A549 (cell line): Measurements from ENCODE around the gene SH3BP2. TPM values are rescaled to one million over a fixed set of nuclear protein-coding genes. Genes with fewer than 3 reads are reported as not detected.

Source experiments
- ATAC-seq, 2 experiments: fragments of 200-7000 bp in 1 of 2; fragments of >200 bp in 1 of 2; cut with Nextera tagmentation in 1 of 2; cut with Tn5 transposase in 1 of 2; 3 replicates each; pipeline versions ENCODE4 v1.8.0 to v1.9.1; 2018 to 2020; ENCODE audit warnings: mild to moderate bottlenecking in 1 of 2, moderate library complexity in 1 of 2
- CTCF ChIA-PET: fragments of 300-600 bp; sonication (Branson Sonifier 250); formaldehyde crosslinking; extraction: SDS; loops from one replicate; lab custom pipeline; 2021; ENCODE audit warnings: antibody characterized with exemption, inconsistent platforms; lab: Yijun Ruan, JAX
- POLR2A ChIA-PET: fragments of 350-600 bp; formaldehyde crosslinking; extraction: SDS; loops from one replicate; lab custom pipeline; 2021; ENCODE audit warnings: antibody characterized with exemption, inconsistent platforms; lab: Yijun Ruan, JAX
- DNase-seq, 2 experiments: peaks; one replicate each; pipeline versions ENCODE4 v3.0.0 to v3.0.0-alpha.2; 2011 to 2016; ENCODE audit warnings: low read depth in 1 of 2, low spot score in 1 of 2
- FAIRE-seq: peaks from 2 replicates; lab custom pipeline; 2011; peaks lifted over from hg19 to GRCh38; lab: Jason Lieb, UNC
- H3K27ac ChIP-seq, 2 experiments: fragments of >200 bp; sonication (Bioruptor Twin); formaldehyde crosslinking; 3 replicates each; pipeline ENCODE4 v1.5.1; 2016 to 2017
- H3K4me1 ChIP-seq: fragments of >200 bp; sonication (Bioruptor Twin); formaldehyde crosslinking; 3 replicates; pipeline ENCODE4 v1.6.1; 2016
- H3K4me2 ChIP-seq: fragments of >200 bp; sonication (Bioruptor Twin); formaldehyde crosslinking; 3 replicates; pipeline ENCODE4 v1.6.1; 2016
- H3K4me3 ChIP-seq: fragments of >200 bp; sonication (Bioruptor Twin); formaldehyde crosslinking; 3 replicates; pipeline ENCODE4 v1.5.1; 2016
- H3K9me3 ChIP-seq: fragments of >200 bp; sonication (Bioruptor Twin); formaldehyde crosslinking; 3 replicates; pipeline ENCODE4 v1.6.1; 2016
- CHD4 ChIP-seq: fragments of 200-600 bp; sonication (generic); IDR thresholded peaks from 2 replicates; pipeline ENCODE4 v1.6.1; 2016; ENCODE audit warnings: antibody characterized with exemption, mild to moderate bottlenecking, borderline replicate concordance
- EP300 ChIP-seq, 2 experiments: fragments of >200 bp; sonication (Bioruptor Twin); formaldehyde crosslinking; IDR thresholded peaks; 2 replicates in 1 of 2; 3 replicates in 1 of 2; pipeline ENCODE4 v1.6.1; 2016 to 2017
- ESRRA ChIP-seq: fragments of 150-350 bp; IDR thresholded peaks from 2 replicates; pipeline ENCODE4 v1.6.1; 2014; ENCODE audit warnings: mild to moderate bottlenecking, low read length, borderline replicate concordance
- GATA3 ChIP-seq: IDR thresholded peaks from 2 replicates; pipeline ENCODE4 v1.6.1; 2012; ENCODE audit warnings: borderline replicate concordance
- HOXB13 ChIP-seq: fragments of 250-450 bp; sonication (Bioruptor Pico); IDR thresholded peaks from 2 replicates; pipeline ENCODE4 v1.5.0; 2020; ENCODE audit warnings: low read depth, mild to moderate bottlenecking, moderate library complexity
- NFE2L2 ChIP-seq: fragments of 150-350 bp; conservative IDR thresholded peaks from 2 replicates; pipeline ENCODE4 v1.6.1; 2014; ENCODE audit warnings: low read length
- NR3C1 ChIP-seq: fragments of >200 bp; sonication (Bioruptor Twin); formaldehyde crosslinking; IDR thresholded peaks from 3 replicates; pipeline ENCODE4 v1.6.1; 2017
- POLR2A ChIP-seq: IDR thresholded peaks from 2 replicates; pipeline ENCODE4 v1.6.1; 2012; ENCODE audit warnings: mild to moderate bottlenecking, low read length
- RCOR1 ChIP-seq: fragments of 150-350 bp; IDR thresholded peaks from 2 replicates; pipeline ENCODE4 v1.6.1; 2014; ENCODE audit warnings: antibody characterized with exemption, low read length, low read depth
- TFCP2L1 ChIP-seq: fragments of 250-450 bp; sonication (Bioruptor Pico); IDR thresholded peaks from 2 replicates; pipeline ENCODE4 v1.5.0; 2021; ENCODE audit warnings: mild to moderate bottlenecking
- ZFP36 ChIP-seq: fragments of 450-650 bp; IDR thresholded peaks from 2 replicates; pipeline ENCODE4 v1.6.1; 2014; ENCODE audit warnings: borderline replicate concordance; ENCODE audit not compliant: partially characterized antibody
- WGBS: methylation state at CpG from one replicate; pipeline ENCODE4 v1.1.6; 2017; ENCODE audit errors: missing lambda C conversion rate; 5-methylcytosine and 5-hydroxymethylcytosine counted together
- polyA plus RNA-seq, 4 experiments: library from polyadenylated mRNA; depleted of rRNA in 3 of 4; stranded (reverse); fragments of >200 nt; fragmentation: RNase III in 1 of 4; extraction: RNeasy Plus Mini Kit Qiagen cat#74134 plus additional on column Dnase treatment in 1 of 4; gene quantifications; 2 replicates in 3 of 4; 3 replicates in 1 of 4; pipeline ENCODE4 v1.2.3, GENCODE V29; 2011 to 2017
- TF ChIP-seq, protein P1 (sequence below): IDR thresholded peaks from 2 replicates; pipeline ENCODE4 v1.6.1; 2012
- TF ChIP-seq, protein P2 (sequence below): fragments of >200 bp; sonication (Bioruptor Twin); formaldehyde crosslinking; IDR thresholded peaks from 2 replicates; pipeline ENCODE4 v1.6.1; 2016
- TF ChIP-seq, protein P3 (sequence below): fragments of 250-450 bp; sonication (Bioruptor Pico); IDR thresholded peaks from 2 replicates; pipeline ENCODE4 v1.5.0; 2021; ENCODE audit warnings: mild to moderate bottlenecking, moderate library complexity, borderline replicate concordance
- TF ChIP-seq, protein P4 (sequence below): fragments of >200 bp; sonication (Bioruptor Twin); formaldehyde crosslinking; IDR thresholded peaks from 3 replicates; pipeline ENCODE4 v1.6.1; 2016

The SH3BP2 gene
- polyA plus RNA-seq, 2 of the 4 experiments (the other 2 are of a cell fraction), result 4.4 to 6.0 TPM

DNA sequence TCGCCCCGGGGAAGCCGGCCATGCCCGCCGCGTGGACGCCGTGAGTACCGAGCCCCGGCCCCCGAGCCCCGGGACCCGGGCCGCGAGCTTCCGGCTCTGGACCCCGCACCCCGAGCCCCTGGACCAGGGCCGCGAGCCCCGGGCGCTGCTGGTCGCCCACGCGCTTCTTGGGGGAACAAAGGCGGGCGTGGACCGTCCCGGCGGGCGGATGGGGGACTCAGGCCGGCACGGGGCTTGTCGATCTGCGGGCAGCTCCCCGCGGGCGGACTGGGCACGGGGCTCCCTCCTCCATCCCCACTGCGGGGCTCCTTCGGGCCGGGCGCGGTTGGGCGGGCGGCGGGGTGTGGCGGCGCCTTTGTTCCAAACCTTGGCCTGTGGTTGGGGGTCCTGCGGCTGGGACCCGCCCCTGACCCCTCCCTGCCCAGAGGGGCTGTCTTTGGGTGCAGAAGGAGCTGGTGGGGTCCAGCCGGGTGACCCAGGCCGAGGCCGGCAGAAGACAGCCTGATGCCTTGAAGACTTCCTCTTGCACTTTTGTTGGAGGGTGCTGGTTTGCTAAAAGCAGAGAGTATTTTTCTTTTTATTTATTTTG, 25.6 kb downstream of the SH3BP2 start:
- Histone ChIP-seq H3K27ac (no peak overlapping the region), H3K4me1 (no peaks in the 10 kb centered on the region), H3K9me3 (no peaks in the 10 kb centered on the region), H3K4me3 (no peak overlapping the region), H3K4me2 (no peak overlapping the region)
- CTCF ChIA-PET, result interaction anchor here (1.1 kb wide), 1 partner anchor 13 kb away, joined by 3 read pairs; no protein-coding TSS in a partner anchor
- no peak for DNase-seq
- POLR2A ChIA-PET, result no interaction called here
- TF ChIP-seq, protein P1, sequence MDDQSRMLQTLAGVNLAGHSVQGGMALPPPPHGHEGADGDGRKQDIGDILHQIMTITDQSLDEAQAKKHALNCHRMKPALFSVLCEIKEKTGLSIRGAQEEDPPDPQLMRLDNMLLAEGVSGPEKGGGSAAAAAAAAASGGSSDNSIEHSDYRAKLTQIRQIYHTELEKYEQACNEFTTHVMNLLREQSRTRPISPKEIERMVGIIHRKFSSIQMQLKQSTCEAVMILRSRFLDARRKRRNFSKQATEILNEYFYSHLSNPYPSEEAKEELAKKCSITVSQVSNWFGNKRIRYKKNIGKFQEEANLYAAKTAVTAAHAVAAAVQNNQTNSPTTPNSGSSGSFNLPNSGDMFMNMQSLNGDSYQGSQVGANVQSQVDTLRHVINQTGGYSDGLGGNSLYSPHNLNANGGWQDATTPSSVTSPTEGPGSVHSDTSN, result no peak
- no peak for TF ChIP-seq GATA3
- no peak for TF ChIP-seq CHD4
- TF ChIP-seq, protein P2, sequence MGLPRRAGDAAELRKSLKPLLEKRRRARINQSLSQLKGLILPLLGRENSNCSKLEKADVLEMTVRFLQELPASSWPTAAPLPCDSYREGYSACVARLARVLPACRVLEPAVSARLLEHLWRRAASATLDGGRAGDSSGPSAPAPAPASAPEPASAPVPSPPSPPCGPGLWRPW, result no peak
- no peak for TF ChIP-seq ZFP36
- 90% methylated on average over 3 of the region's 54 CpGs for WGBS
- ATAC-seq, result no peak
- no peak for FAIRE-seq

DNA sequence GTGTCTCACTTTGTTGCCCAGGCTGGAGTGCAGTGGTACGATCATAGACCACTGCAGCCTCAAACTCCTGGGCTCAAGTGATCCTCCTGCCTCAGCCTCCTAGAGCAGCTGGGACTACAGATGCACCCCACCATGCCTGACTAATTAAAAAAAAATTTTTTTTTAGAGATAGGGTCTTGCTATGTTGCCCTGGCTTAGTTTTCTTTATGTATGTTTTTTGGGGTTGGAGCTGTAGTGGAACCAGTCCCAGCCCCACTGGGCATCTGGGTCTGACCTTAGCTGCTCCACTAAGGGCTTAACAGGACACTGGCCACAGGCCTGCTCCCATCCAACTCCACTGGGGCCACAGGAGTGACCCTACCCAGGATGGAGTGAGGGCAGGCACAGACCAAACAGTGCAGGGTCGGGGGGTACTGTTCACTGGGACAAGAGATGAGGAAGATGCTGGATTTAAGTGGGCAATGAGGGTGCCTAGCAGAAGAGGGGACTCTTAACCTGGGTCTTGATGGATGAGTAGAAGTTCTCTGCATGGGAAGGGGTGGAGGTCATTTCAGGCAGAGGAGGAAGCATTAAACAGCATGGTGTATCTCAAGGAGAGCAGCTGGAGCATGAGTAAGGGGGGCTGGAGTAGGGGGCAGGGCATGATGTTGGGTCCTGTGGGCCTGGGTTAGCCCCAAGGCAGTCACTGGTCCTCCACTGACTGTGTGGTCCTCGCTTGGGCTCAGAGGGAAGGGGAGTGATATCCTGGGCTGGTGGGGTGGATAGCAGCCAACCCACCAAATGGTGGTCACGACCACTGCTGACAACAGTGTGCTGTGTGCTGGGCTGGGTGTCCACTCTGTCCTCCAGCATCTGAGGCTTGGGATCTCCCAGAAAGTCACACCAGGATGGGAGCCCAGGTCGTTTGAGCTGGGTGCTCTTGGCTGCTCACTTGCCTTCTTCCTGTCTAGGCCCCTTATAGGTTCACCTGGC, 26.6 kb downstream of the SH3BP2 start:
- no peak overlapping the region for H3K4me2 ChIP-seq
- POLR2A ChIA-PET, result no interaction called here

DNA sequence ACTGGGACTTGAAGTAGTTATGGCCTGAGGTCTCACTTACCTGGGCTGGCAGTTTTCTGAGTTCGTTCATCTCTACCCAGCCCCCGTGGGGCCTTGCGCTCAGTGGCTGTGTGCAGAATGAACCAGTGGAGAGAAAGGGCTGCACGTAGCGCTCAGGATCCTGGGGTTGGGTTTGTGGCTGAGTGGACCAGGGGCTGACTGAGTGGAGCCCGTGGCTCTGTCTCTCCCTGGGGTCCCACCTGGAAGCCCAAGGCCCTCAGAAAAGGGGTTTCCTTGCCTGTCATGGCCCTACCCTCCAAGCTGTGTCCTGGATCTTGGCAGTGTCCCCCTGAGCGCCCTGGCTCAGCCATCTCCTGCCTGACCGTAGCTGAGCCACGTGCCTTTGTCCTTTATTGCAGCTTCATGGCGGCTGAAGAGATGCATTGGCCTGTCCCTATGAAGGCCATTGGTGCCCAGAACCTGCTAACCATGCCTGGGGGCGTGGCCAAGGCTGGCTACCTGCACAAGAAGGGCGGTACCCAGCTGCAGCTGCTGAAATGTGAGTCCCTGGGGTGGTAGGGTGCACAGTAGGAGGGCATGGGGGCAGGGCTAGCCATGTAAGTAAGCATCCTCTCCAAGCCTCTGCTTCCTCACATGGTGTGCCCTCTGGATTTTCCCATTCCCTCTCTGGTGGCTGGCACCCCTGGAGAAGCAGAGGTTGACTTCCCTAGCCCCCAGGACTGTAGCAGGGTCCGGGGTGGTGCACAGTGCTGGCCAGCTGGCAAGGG, 27.5 kb downstream of the SH3BP2 start:
- Histone ChIP-seq H3K4me1 (no peaks in the 10 kb centered on the region), H3K27ac (no peak overlapping the region), H3K9me3 (no peaks in the 10 kb centered on the region), H3K4me3 (no peak overlapping the region), H3K4me2 (no peak overlapping the region)
- FAIRE-seq, result no peak
- TF ChIP-seq, protein P3, sequence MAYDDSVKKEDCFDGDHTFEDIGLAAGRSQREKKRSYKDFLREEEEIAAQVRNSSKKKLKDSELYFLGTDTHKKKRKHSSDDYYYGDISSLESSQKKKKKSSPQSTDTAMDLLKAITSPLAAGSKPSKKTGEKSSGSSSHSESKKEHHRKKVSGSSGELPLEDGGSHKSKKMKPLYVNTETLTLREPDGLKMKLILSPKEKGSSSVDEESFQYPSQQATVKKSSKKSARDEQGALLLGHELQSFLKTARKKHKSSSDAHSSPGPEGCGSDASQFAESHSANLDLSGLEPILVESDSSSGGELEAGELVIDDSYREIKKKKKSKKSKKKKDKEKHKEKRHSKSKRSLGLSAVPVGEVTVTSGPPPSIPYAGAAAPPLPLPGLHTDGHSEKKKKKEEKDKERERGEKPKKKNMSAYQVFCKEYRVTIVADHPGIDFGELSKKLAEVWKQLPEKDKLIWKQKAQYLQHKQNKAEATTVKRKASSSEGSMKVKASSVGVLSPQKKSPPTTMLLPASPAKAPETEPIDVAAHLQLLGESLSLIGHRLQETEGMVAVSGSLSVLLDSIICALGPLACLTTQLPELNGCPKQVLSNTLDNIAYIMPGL (CRISPR knock-in tag), result no peak
- no peak for TF ChIP-seq HOXB13 (CRISPR knock-in tag)
- 81% methylated on average over 7 of the region's 13 CpGs for WGBS
- CTCF ChIA-PET, result no interaction called here
- ATAC-seq, result no peak
- POLR2A ChIA-PET, result no interaction called here
- DNase-seq, result no peak

More for the DNA sequence above, 26.6 kb downstream of the SH3BP2 start:
- ATAC-seq, result no peak
- DNase-seq, result no peak
- CTCF ChIA-PET, result interaction anchor here (1.1 kb wide), 1 partner anchor 12 kb away, joined by 3 read pairs; no protein-coding TSS in a partner anchor
- Histone ChIP-seq H3K4me1 (no peaks in the 10 kb centered on the region), H3K27ac (no peak overlapping the region), H3K4me3 (no peak overlapping the region), H3K9me3 (no peaks in the 10 kb centered on the region)
- 54% methylated on average over 4 of the region's 5 CpGs for WGBS
- no peak for FAIRE-seq
- TF ChIP-seq NFE2L2 (no peak), ESRRA (no peak), RCOR1 (no peak), GATA3 (no peak), TFCP2L1 (CRISPR knock-in tag) (no peak), HOXB13 (CRISPR knock-in tag) (no peak), POLR2A (no peak), EP300 (IDR thresholded peaks at IDR 0.05) (no peak), NR3C1 (no peak)
- TF ChIP-seq, protein P2, result no peak
- TF ChIP-seq, protein P4, sequence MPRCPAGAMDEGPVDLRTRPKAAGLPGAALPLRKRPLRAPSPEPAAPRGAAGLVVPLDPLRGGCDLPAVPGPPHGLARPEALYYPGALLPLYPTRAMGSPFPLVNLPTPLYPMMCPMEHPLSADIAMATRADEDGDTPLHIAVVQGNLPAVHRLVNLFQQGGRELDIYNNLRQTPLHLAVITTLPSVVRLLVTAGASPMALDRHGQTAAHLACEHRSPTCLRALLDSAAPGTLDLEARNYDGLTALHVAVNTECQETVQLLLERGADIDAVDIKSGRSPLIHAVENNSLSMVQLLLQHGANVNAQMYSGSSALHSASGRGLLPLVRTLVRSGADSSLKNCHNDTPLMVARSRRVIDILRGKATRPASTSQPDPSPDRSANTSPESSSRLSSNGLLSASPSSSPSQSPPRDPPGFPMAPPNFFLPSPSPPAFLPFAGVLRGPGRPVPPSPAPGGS, result no peak
- TF ChIP-seq, protein P1, result no peak
